Caco-2 (cell line): ENCODE measurements around the gene TMF1. TPM values are rescaled to one million over a fixed set of nuclear protein-coding genes. Genes with fewer than 3 reads are reported as not detected.

Source experiments
- BruUV-seq: library from RNA; stranded (reverse); fragments of 400-500 nt; replicated peaks from 2 replicates; lab custom pipeline; 2021; lab: Mats Ljungman, UMichigan
- CTCF ChIA-PET: fragments of 300-600 bp; sonication (Branson Sonifier 250); formaldehyde crosslinking; loops from one replicate; lab custom pipeline; 2022; ENCODE audit warnings: antibody characterized with exemption; lab: Charles Lee
- POLR2A ChIA-PET: fragments of 300-600 bp; sonication (Branson Sonifier 250); formaldehyde crosslinking; loops from one replicate; lab custom pipeline; 2022; ENCODE audit warnings: antibody characterized with exemption; lab: Charles Lee
- DNase-seq, 2 experiments: peaks; one replicate each; pipeline versions ENCODE4 v3.0.0 to v3.0.0-alpha.2; 2020 to 2022
- H3K27me3 ChIP-seq: replicated peaks from 2 replicates; pipeline ENCODE4 v1.6.0; 2011; ENCODE audit warnings: low read length; ENCODE audit not compliant: control insufficient read depth, insufficient read depth
- H3K36me3 ChIP-seq: 2 replicates; pipeline ENCODE4 v1.5.1; 2011; ENCODE audit warnings: low read length; ENCODE audit not compliant: control insufficient read depth, insufficient read depth
- H3K4me1 ChIP-seq: fragments of 250-450 bp; sonication (Bioruptor Pico); 2 replicates; pipeline ENCODE4 v1.5.1; 2020; ENCODE audit warnings: mild to moderate bottlenecking
- H3K4me3 ChIP-seq: 2 replicates; pipeline ENCODE4 v1.5.1; 2011; ENCODE audit warnings: low read depth, mild to moderate bottlenecking, control low read depth, low read length
- H3K9me3 ChIP-seq: fragments of 250-450 bp; sonication (Bioruptor Pico); 2 replicates; pipeline ENCODE4 v1.5.1; 2020; ENCODE audit warnings: mild to moderate bottlenecking, moderate library complexity
- H3K27ac Mint-ChIP-seq: one replicate; pipeline ENCODE4 v1.8.0; 2022; ENCODE audit warnings: mixed read lengths; ENCODE audit not compliant: unreplicated experiment
- H3K27me3 Mint-ChIP-seq: one replicate; pipeline ENCODE4 v1.8.0; 2022; ENCODE audit warnings: mixed read lengths; ENCODE audit not compliant: insufficient read depth, unreplicated experiment
- H3K36me3 Mint-ChIP-seq: one replicate; pipeline ENCODE4 v1.8.0; 2022; ENCODE audit warnings: mild to moderate bottlenecking, mixed read lengths; ENCODE audit not compliant: insufficient read depth, unreplicated experiment
- H3K4me1 Mint-ChIP-seq: one replicate; pipeline ENCODE4 v1.8.0; 2022; ENCODE audit warnings: low read depth, mixed read lengths; ENCODE audit not compliant: unreplicated experiment
- H3K4me3 Mint-ChIP-seq: one replicate; pipeline ENCODE4 v1.8.0; 2022; ENCODE audit warnings: mild to moderate bottlenecking, moderate library complexity, mixed read lengths; ENCODE audit not compliant: unreplicated experiment
- H3K9me3 Mint-ChIP-seq: one replicate; pipeline ENCODE4 v1.8.0; 2022; ENCODE audit warnings: mixed read lengths; ENCODE audit not compliant: unreplicated experiment
- CTCF ChIP-seq, 2 experiments: fragments of 200-600 bp in 1 of 2; IDR thresholded peaks; 1 replicate in 1 of 2; 2 replicates in 1 of 2; pipeline versions ENCODE4 v1.5.1 to v1.8.0; 2011 to 2022; ENCODE audit warnings: antibody characterized with exemption in 1 of 2, control low read depth in 1 of 2, inconsistent platforms in 1 of 2, low read depth in 1 of 2, low read length in 1 of 2, mild to moderate bottlenecking in 1 of 2, moderate library complexity in 1 of 2; ENCODE audit not compliant: insufficient read depth in 1 of 2, severe bottlenecking in 1 of 2, unreplicated experiment in 1 of 2
- intact Hi-C: fragments of 100-400 bp; cut with micrococcal nuclease; formaldehyde crosslinking; loops from one replicate; pipeline ENCODE4 v1.10.0; 2022; ENCODE audit not compliant: unreplicated experiment
- total RNA-seq: library from RNA; stranded (reverse); gene quantifications from 2 replicates; pipeline ENCODE4 v1.2.3, GENCODE V29; 2022

The TMF1 gene
- total RNA-seq, 1 experiment from 2014 or later: 30.2 TPM

DNA sequence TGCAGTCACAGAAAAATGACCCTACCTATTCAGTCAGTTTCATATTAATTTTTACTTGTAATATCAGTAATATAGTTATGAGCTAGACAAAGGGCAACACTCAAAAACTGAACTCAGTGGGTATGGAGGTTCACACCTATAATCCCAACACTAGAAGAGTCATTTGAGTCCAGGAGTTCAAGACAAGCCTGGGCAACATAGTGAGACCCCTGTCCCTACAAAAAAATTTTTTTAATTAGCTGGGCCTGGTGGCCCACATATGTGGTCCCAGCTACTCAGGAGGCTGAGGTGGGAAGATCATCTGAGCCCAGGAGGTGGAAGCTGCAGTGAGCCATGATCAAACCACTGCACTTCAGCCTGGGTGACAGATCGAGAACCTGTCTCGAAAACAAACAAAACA lies 3.1 kb downstream of the TMF1 start:
- intact Hi-C loops: no loop called here
- Mint-ChIP-seq H3K4me1 (peaks cover 7% of the 10 kb centered on the region), H3K9me3 (no peaks in the 10 kb centered on the region), H3K4me3 (no peak overlapping the region), H3K27ac (no peak overlapping the region), H3K27me3 (no peaks in the 10 kb centered on the region), H3K36me3 (peaks cover 53% of the 10 kb centered on the region)
- ChIA-PET CTCF (no interaction called here), POLR2A (no interaction called here)
- Histone ChIP-seq H3K4me3 (no peak overlapping the region), H3K36me3 (peaks cover 2% of the 10 kb centered on the region; the same call in 1 of the 2 replicates), H3K9me3 (no peaks in the 10 kb centered on the region), H3K4me1 (peaks cover 8% of the 10 kb centered on the region), H3K27me3 (no peaks in the 10 kb centered on the region)
- no TSS peak for BruUV-seq
- TF ChIP-seq CTCF (IDR thresholded peaks at IDR 0.05; ENCODE audit: insufficient read depth in 1 of 2, low read depth in 1 of 2, low read length in 1 of 2, severe bottlenecking in 1 of 2, unreplicated experiment in 1 of 2): no peak
- DNase-seq: no peak

DNA sequence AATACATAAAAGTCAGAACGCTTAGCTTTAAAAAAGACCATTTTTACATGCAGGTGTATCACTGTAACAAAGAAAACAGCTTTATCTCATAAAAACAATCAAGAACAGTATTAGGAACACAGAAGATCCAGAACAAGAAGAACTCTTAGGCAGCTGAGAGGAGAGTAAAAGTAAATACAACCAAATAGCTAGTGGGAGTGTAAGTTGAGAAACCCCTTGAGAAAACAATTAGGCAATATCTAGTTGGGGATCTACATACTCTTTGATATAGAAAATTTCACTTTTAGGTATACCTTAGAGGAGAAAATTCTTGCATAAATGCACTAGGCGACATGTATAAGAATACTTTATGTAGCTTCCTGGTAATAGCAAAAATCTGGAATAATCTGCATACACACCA lies 7.5 kb downstream of the TMF1 start:
- Histone ChIP-seq H3K4me1 (no peaks in the 10 kb centered on the region), H3K36me3 (peaks cover 2% of the 10 kb centered on the region; the same call in 1 of the 2 replicates), H3K27me3 (no peaks in the 10 kb centered on the region), H3K9me3 (no peaks in the 10 kb centered on the region), H3K4me3 (no peak overlapping the region)
- H3K36me3 Mint-ChIP-seq: peaks cover 50% of the 10 kb centered on the region
- intact Hi-C loops: no loop called here
- DNase-seq: no peak
- no peak for TF ChIP-seq CTCF (IDR thresholded peaks at IDR 0.05; ENCODE audit: insufficient read depth in 1 of 2, low read depth in 1 of 2, low read length in 1 of 2, severe bottlenecking in 1 of 2, unreplicated experiment in 1 of 2)
- H3K27ac Mint-ChIP-seq: no peak overlapping the region
- H3K4me3 Mint-ChIP-seq: no peak overlapping the region
- H3K27me3 Mint-ChIP-seq: no peaks in the 10 kb centered on the region
- CTCF ChIA-PET: no interaction called here
- H3K9me3 Mint-ChIP-seq: no peaks in the 10 kb centered on the region
- H3K4me1 Mint-ChIP-seq: no peaks in the 10 kb centered on the region
- no TSS peak for BruUV-seq
- POLR2A ChIA-PET: no interaction called here

GRCh38 chr3:69033470-69033869 lies 18.7 kb downstream of the TMF1 start:
- H3K9me3 ChIP-seq: no peaks in the 10 kb centered on the region
- H3K27ac Mint-ChIP-seq: no peak overlapping the region
- intact Hi-C loops: no loop called here
- no peaks in the 10 kb centered on the region for H3K4me1 ChIP-seq
- H3K27me3 ChIP-seq: no peaks in the 10 kb centered on the region
- no peak overlapping the region for H3K4me3 ChIP-seq
- no TSS peak for BruUV-seq
- no peaks in the 10 kb centered on the region for H3K27me3 Mint-ChIP-seq
- H3K36me3 ChIP-seq: no peaks in the 10 kb centered on the region
- POLR2A ChIA-PET: no interaction called here
- H3K9me3 Mint-ChIP-seq: no peaks in the 10 kb centered on the region
- CTCF ChIA-PET: no interaction called here
- H3K4me3 Mint-ChIP-seq: no peak overlapping the region
- no peak for TF ChIP-seq CTCF (IDR thresholded peaks at IDR 0.05; ENCODE audit: insufficient read depth in 1 of 2, low read depth in 1 of 2, low read length in 1 of 2, severe bottlenecking in 1 of 2, unreplicated experiment in 1 of 2)
- no peak for DNase-seq
- peaks cover 79% of the 10 kb centered on the region for H3K36me3 Mint-ChIP-seq
- H3K4me1 Mint-ChIP-seq: no peaks in the 10 kb centered on the region
